Neural crest cell (in vitro differentiated cells): ENCODE measurements around the gene MGMT. TPM values are rescaled to one million over a fixed set of nuclear protein-coding genes. Genes with fewer than 3 reads are reported as not detected.
A peak's percentile ranks its signal among the peaks of the same experiment; 100 is the strongest.

Experiments
- DNase-seq: peaks from one replicate; pipeline ENCODE4 v3.0.0; 2021; ENCODE audit warnings: low read depth, mixed read lengths, low spot score
- H3K27ac Mint-ChIP-seq: one replicate; pipeline ENCODE4 v1.8.0; 2021; ENCODE audit warnings: mild to moderate bottlenecking, mixed read lengths; ENCODE audit not compliant: unreplicated experiment
- H3K27me3 Mint-ChIP-seq: 2 replicates; pipeline ENCODE4 v1.8.0; 2021; ENCODE audit warnings: low read depth, mild to moderate bottlenecking, mixed read lengths
- H3K36me3 Mint-ChIP-seq: 2 replicates; pipeline ENCODE4 v1.8.0; 2021; ENCODE audit warnings: low read depth, mild to moderate bottlenecking, mixed read lengths
- H3K4me1 Mint-ChIP-seq: 2 replicates; pipeline ENCODE4 v1.8.0; 2021; ENCODE audit warnings: mixed read lengths
- H3K4me3 Mint-ChIP-seq: one replicate; pipeline ENCODE4 v1.8.0; 2021; ENCODE audit warnings: mild to moderate bottlenecking, mixed read lengths
- H3K9me3 Mint-ChIP-seq: 2 replicates; pipeline ENCODE4 v1.8.0; 2021; ENCODE audit warnings: mixed read lengths
- total RNA-seq: library from RNA; stranded (reverse); gene quantifications from 2 replicates; pipeline ENCODE4 v1.2.1, GENCODE V29; 2021
- TF ChIP-seq, protein P1 (sequence below): fragments of 200-600 bp; sonication (generic); conservative IDR thresholded peaks from 2 replicates; pipeline ENCODE4 v1.5.0; 2021; ENCODE audit warnings: antibody characterized with exemption, mild to moderate bottlenecking

MGMT gene
- total RNA-seq, 1 donor from 2014 or later = 15.8 TPM

DNA sequence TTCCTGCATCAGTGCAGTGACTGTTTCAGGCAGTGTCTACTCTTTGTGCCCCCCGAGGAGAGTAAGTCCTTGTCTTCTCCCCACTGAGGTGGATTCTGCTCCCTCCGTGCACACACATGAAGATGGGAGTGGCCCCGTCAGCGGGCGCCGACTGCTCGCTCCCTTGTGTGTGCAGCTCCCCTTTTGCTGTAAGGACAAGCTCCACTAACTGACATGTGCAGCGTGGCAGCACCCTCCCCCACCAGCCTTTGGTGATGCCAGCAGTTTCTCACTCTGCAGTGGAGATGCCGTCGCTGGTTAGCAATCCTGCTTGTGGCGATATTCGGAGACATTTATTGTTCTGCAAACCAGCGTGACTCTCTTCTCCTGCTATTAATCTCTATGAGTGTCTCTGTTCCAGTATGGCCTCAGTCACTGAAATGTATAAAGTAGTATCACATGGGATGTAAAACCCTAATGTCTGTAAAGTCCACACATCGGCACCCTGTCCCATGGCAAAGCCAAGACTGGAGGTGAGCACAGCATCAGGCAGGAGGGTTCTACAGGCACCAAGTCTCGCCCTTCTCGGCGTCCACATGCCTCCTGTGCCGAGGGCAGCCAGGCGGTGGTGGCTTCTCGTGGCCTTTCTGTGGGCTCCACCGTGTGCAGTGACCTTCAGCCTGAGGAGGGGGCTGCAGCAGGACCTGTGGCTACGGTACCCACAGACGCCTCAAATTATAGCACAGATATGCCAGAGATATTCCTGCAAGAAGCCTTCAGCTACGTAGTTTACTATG is 294.3 kb downstream of the MGMT start:
- H3K36me3 Mint-ChIP-seq = no peaks in the 10 kb centered on the region
- H3K9me3 Mint-ChIP-seq = no peaks in the 10 kb centered on the region
- H3K4me3 Mint-ChIP-seq = no peak overlapping the region
- DNase-seq = no peak
- no peaks in the 10 kb centered on the region for H3K27me3 Mint-ChIP-seq
- H3K27ac Mint-ChIP-seq = peak overlapping the region; percentile 24
- H3K4me1 Mint-ChIP-seq = peaks cover 37% of the 10 kb centered on the region
- TF ChIP-seq, protein P1, sequence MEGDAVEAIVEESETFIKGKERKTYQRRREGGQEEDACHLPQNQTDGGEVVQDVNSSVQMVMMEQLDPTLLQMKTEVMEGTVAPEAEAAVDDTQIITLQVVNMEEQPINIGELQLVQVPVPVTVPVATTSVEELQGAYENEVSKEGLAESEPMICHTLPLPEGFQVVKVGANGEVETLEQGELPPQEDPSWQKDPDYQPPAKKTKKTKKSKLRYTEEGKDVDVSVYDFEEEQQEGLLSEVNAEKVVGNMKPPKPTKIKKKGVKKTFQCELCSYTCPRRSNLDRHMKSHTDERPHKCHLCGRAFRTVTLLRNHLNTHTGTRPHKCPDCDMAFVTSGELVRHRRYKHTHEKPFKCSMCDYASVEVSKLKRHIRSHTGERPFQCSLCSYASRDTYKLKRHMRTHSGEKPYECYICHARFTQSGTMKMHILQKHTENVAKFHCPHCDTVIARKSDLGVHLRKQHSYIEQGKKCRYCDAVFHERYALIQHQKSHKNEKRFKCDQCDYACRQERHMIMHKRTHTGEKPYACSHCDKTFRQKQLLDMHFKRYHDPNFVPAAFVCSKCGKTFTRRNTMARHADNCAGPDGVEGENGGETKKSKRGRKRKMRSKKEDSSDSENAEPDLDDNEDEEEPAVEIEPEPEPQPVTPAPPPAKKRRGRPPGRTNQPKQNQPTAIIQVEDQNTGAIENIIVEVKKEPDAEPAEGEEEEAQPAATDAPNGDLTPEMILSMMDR = no peak

GRCh38 chr10:129761981-129762956 is 295.2 kb downstream of the MGMT start:
- Mint-ChIP-seq H3K4me3 (no peak overlapping the region), H3K27me3 (no peaks in the 10 kb centered on the region), H3K27ac (no peak overlapping the region), H3K36me3 (no peaks in the 10 kb centered on the region), H3K9me3 (no peaks in the 10 kb centered on the region), H3K4me1 (peaks cover 33% of the 10 kb centered on the region)
- no peak for DNase-seq
- TF ChIP-seq, protein P1 = no peak

DNA sequence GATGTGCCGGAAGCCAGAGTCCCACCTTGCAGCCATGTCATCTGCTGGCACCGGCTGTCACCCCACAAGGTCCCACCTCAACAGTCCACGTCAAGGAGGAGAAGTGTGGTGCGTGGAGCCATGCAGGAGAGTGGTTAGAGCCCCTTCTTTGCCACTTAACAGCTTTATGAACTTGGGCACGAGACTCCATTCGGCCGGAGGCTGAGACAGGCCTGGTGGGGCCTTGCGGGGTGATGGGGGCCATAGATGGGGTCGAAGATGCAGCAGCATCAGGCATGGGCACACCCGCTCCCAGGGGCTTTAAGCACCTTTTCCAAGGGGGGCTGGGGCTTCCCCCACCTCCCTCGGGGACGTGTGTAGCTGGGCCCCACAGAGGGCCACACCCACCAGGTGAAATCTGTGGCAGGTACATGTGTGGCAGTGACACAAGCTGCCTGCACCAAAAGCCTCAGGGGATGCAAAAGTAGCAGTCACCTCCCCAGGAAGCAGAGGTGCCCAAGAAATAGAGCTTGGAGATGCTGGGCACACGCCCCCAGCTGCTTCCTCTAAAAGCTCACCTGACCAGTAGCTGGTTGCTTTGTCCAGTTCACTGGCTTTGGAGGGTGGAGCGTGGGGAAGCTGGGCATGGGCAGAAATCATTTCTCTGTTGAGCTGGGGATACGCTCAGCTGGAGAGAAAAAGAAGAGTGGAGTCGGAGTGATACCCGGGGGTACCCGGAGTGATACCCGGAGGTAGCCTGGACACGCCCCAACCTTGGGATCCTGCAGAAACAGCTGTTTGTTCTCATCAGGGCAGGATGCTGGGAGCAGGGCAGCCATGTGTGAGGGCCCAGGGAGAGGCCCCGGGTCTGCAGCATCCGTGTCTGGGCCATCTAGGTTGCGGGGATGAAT is 297.2 kb downstream of the MGMT start:
- Mint-ChIP-seq H3K4me3 (no peak overlapping the region), H3K27me3 (no peaks in the 10 kb centered on the region), H3K9me3 (no peaks in the 10 kb centered on the region), H3K36me3 (no peaks in the 10 kb centered on the region), H3K4me1 (peaks cover 23% of the 10 kb centered on the region), H3K27ac (no peak overlapping the region)
- TF ChIP-seq, protein P1 = no peak
- no peak for DNase-seq

- Mint-ChIP-seq H3K36me3 (no peaks in the 10 kb centered on the region), H3K4me1 (peaks cover 23% of the 10 kb centered on the region), H3K27ac (no peak overlapping the region), H3K4me3 (no peak overlapping the region), H3K27me3 (no peaks in the 10 kb centered on the region), H3K9me3 (no peaks in the 10 kb centered on the region)
- no peak for DNase-seq
- TF ChIP-seq, protein P1 = no peak
Observed at GRCh38 chr10:129764901-129765663, 298.0 kb downstream of the MGMT start.
